Liver (tissue), 3 donors: ENCODE data around the gene ZMYND11.

ENCODE experiments used
- EGR1 ChIP-seq, 2 donors: IDR thresholded peaks; 2 replicates each; pipeline ENCODE4 v1.6.1; 2016 to 2018; ENCODE audit warnings: antibody characterized with exemption in 2 of 2, low read depth in 2 of 2
- FOXA1 ChIP-seq: IDR thresholded peaks from 2 replicates; pipeline ENCODE4 v1.6.1; 2016; ENCODE audit warnings: antibody characterized with exemption
- GABPA ChIP-seq, 2 donors: IDR thresholded peaks in 1 of 2; conservative IDR thresholded peaks in 1 of 2; 2 replicates each; pipeline ENCODE4 v1.6.1; 2016; ENCODE audit warnings: antibody characterized with exemption in 2 of 2, mild to moderate bottlenecking in 1 of 2, moderate library complexity in 1 of 2
- JUND ChIP-seq, 2 donors: IDR thresholded peaks; 2 replicates each; pipeline ENCODE4 v1.6.1; 2016; ENCODE audit warnings: antibody characterized with exemption in 2 of 2
- MAX ChIP-seq: IDR thresholded peaks from 2 replicates; pipeline ENCODE4 v1.6.1; 2016; ENCODE audit warnings: antibody characterized with exemption
- RAD21 ChIP-seq, 2 donors: IDR thresholded peaks; 2 replicates each; pipeline ENCODE4 v1.6.1; 2016; ENCODE audit warnings: antibody characterized with exemption in 2 of 2, mild to moderate bottlenecking in 2 of 2
- SP1 ChIP-seq: IDR thresholded peaks from 2 replicates; pipeline ENCODE4 v1.6.1; 2018; ENCODE audit warnings: antibody characterized with exemption, mild to moderate bottlenecking
- TAF1 ChIP-seq: conservative IDR thresholded peaks from 2 replicates; pipeline ENCODE4 v1.6.1; 2016; ENCODE audit warnings: antibody characterized with exemption, mild to moderate bottlenecking
- YY1 ChIP-seq: IDR thresholded peaks from 2 replicates; pipeline ENCODE4 v1.6.1; 2016; ENCODE audit warnings: antibody characterized with exemption, mild to moderate bottlenecking
- ZBTB33 ChIP-seq: IDR thresholded peaks from 2 replicates; pipeline ENCODE4 v1.6.1; 2016; ENCODE audit warnings: antibody characterized with exemption
- TF ChIP-seq, protein P1 (sequence below): fragments of 150-350 bp; IDR thresholded peaks from 2 replicates; pipeline ENCODE4 v1.5.1; 2017; ENCODE audit warnings: improper control_type of control experiment, low read depth, low read length; ENCODE audit not compliant: missing input control
- TF ChIP-seq, protein P2 (sequence below): IDR thresholded peaks from 2 replicates; pipeline ENCODE4 v1.6.1; 2016; ENCODE audit warnings: antibody characterized with exemption, mild to moderate bottlenecking
- TF ChIP-seq, protein P3 (sequence below): IDR thresholded peaks from 2 replicates; pipeline ENCODE4 v1.6.1; 2016; ENCODE audit warnings: antibody characterized with exemption
- donor health status: healthy.
- donor health status: healthy.

DNA sequence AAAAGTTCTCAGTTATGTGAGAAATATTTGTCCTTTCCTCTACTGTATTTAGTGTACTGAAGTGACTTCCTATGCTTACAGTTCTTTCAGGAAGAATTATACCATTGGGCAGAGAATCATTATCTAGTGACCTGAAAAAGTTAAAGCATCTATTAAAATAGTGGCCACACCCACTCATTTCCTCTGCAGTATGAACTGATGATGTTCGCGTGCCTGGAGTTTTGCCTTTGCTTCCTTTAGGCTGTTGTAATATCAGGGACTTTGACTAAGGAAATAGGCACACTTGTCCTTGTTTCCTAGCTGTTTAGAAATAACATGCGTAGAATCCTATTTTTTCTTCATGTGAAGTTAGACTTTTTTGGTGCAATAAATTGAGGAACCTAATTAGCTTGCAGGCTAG, 100.7 kb downstream of the ZMYND11 start:
- TF ChIP-seq, protein P1, sequence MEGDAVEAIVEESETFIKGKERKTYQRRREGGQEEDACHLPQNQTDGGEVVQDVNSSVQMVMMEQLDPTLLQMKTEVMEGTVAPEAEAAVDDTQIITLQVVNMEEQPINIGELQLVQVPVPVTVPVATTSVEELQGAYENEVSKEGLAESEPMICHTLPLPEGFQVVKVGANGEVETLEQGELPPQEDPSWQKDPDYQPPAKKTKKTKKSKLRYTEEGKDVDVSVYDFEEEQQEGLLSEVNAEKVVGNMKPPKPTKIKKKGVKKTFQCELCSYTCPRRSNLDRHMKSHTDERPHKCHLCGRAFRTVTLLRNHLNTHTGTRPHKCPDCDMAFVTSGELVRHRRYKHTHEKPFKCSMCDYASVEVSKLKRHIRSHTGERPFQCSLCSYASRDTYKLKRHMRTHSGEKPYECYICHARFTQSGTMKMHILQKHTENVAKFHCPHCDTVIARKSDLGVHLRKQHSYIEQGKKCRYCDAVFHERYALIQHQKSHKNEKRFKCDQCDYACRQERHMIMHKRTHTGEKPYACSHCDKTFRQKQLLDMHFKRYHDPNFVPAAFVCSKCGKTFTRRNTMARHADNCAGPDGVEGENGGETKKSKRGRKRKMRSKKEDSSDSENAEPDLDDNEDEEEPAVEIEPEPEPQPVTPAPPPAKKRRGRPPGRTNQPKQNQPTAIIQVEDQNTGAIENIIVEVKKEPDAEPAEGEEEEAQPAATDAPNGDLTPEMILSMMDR = no peak
- no peak for TF ChIP-seq JUND (IDR thresholded peaks at IDR 0.05)
- TF ChIP-seq, protein P2, sequence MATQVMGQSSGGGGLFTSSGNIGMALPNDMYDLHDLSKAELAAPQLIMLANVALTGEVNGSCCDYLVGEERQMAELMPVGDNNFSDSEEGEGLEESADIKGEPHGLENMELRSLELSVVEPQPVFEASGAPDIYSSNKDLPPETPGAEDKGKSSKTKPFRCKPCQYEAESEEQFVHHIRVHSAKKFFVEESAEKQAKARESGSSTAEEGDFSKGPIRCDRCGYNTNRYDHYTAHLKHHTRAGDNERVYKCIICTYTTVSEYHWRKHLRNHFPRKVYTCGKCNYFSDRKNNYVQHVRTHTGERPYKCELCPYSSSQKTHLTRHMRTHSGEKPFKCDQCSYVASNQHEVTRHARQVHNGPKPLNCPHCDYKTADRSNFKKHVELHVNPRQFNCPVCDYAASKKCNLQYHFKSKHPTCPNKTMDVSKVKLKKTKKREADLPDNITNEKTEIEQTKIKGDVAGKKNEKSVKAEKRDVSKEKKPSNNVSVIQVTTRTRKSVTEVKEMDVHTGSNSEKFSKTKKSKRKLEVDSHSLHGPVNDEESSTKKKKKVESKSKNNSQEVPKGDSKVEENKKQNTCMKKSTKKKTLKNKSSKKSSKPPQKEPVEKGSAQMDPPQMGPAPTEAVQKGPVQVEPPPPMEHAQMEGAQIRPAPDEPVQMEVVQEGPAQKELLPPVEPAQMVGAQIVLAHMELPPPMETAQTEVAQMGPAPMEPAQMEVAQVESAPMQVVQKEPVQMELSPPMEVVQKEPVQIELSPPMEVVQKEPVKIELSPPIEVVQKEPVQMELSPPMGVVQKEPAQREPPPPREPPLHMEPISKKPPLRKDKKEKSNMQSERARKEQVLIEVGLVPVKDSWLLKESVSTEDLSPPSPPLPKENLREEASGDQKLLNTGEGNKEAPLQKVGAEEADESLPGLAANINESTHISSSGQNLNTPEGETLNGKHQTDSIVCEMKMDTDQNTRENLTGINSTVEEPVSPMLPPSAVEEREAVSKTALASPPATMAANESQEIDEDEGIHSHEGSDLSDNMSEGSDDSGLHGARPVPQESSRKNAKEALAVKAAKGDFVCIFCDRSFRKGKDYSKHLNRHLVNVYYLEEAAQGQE = no peak
- TF ChIP-seq ZBTB33 = no peak
- no peak for TF ChIP-seq EGR1 (IDR thresholded peaks at IDR 0.05; ENCODE audit: low read depth in 2 of 2)
- TF ChIP-seq MAX = no peak
- no peak for TF ChIP-seq RAD21 (IDR thresholded peaks at IDR 0.05)
- no peak for TF ChIP-seq TAF1
- TF ChIP-seq YY1 = no peak
- no peak for TF ChIP-seq SP1
- TF ChIP-seq, protein P3, sequence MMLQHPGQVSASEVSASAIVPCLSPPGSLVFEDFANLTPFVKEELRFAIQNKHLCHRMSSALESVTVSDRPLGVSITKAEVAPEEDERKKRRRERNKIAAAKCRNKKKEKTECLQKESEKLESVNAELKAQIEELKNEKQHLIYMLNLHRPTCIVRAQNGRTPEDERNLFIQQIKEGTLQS = no peak
- no peak for TF ChIP-seq FOXA1
- TF ChIP-seq GABPA (IDR thresholded peaks at IDR 0.05 in 1 of 2, conservative IDR thresholded peaks at IDR 0.05 in 1 of 2) = no peak
